ENCODE data around the gene PSME4. TPM values are rescaled to one million over a fixed set of nuclear protein-coding genes. Genes with fewer than 3 reads are reported as not detected.

Gene PSME4
- total and polyA plus RNA-seq, 2 of the 13 experiments (the other 11 are each of a cell fraction or from before 2014, with no cell fraction given): 52.1 to 77.8 TPM

DNA sequence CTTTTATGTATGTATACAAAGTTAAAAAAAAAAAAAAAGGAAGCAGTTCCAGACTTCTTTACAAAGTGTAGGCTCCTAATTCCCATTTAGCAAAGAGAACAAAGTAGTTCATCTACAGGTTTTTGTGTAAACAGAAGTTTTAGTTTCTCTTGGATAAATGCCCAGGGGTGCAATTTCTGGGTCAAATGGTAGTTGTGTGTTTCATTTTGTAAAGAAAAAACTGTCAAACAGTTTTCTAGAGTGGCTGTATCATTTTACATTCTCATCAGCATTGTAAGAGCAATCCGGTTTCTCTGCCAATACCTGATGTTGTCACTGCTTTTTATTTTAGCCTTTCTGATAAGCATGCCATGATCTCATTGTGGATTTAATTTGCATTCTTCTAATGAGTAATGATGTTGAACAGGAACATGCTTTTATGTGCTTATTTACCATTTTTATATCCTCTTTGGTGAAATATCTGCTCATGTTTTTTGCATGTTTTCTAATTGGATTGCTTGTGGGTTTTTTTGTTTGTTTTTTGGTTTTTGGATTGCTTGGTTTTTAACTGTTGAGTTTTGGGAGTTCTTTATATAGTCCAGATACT, 16.6 kb upstream of the PSME4 start:
- ATAC-seq (no peak), FAIRE-seq (no peak), DNase-seq (ENCODE audit: low spot score) (peak; percentile 51)
- H3K9me3 ChIP-seq (ENCODE audit: low read length): no peaks in the 10 kb centered on the region
- intact Hi-C loops (cut with micrococcal nuclease; ENCODE audit: unreplicated experiment): loop anchor here (2.0 to 5.0 kb wide), 2 partner anchors 17 to 35 kb away; partner anchors contain the start of gene PSME4
- H3K27ac ChIP-seq (ENCODE audit: extremely low read length, insufficient read depth, low read length): peak overlapping the region; percentile 1
- POLR2A ChIA-PET: no interaction called here
- H3K27me3 ChIP-seq (ENCODE audit: control insufficient read depth in 1 of 2, insufficient read depth in 2 of 2, low read length in 2 of 2): no peaks in the 10 kb centered on the region
- in situ Hi-C loops (cut with HindIII; ENCODE audit: extremely low pct_ligation_motif_present, low pct_unique_long_range_greater_than_20kb): no loop called here
- H2AFZ ChIP-seq (ENCODE audit: low read length): no peak overlapping the region
- CTCF ChIA-PET (ENCODE audit: low intra/inter-chr PET ratio, low total read pairs): no interaction called here
- 0 out of 2 replicates have a peak, but pooled peaks cover 5% of the 10 kb centered on the region for H4K20me1 ChIP-seq (ENCODE audit: insufficient read depth, low read length)
- BruUV-seq (replicated peaks): no TSS peak
- no peaks in the 10 kb centered on the region for H3K79me2 ChIP-seq (ENCODE audit: insufficient read depth, low read length)
- TF ChIP-seq NR2F6 (IDR thresholded peaks at IDR 0.05): 0 out of 2 replicates have a peak, but pooled peaks have one; percentile 16
- TF ChIP-seq NR2F6 (CRISPR knock-in tag; IDR thresholded peaks at IDR 0.05): no peak
- TF ChIP-seq EP300 (IDR thresholded peaks at IDR 0.05; ENCODE audit: low read depth in 2 of 2, low read length in 2 of 2): peak in 1 of 2 experiments; percentile 26; a peak in 1 of 4 replicates
- no peak for TF ChIP-seq EP300 (CRISPR knock-in tag; IDR thresholded peaks at IDR 0.05; ENCODE audit: borderline replicate concordance)
- 0 out of 2 replicates have a peak, but pooled peaks have one; percentile 40 for TF ChIP-seq PPARG (CRISPR knock-in tag; conservative IDR thresholded peaks at IDR 0.05)
- no peak for TF ChIP-seq EZH2 (conservative IDR thresholded peaks at IDR 0.05; ENCODE audit: low read depth, low read length)
- 0 out of 2 replicates have a peak, but pooled peaks have one; percentile 41 for TF ChIP-seq NFIC (IDR thresholded peaks at IDR 0.05; ENCODE audit: low read length)
- TF ChIP-seq NFE2 (CRISPR knock-in tag; IDR thresholded peaks at IDR 0.05): no peak
- H3K9ac ChIP-seq (ENCODE audit: insufficient read depth, low read depth, low read length): no peak overlapping the region
- no peak overlapping the region for H3K4me3 ChIP-seq (replicated peaks in 1 of 3; ENCODE audit: insufficient read depth in 1 of 3, low read depth in 2 of 3, low read length in 3 of 3)
- peaks cover 46% of the 10 kb centered on the region for H3K4me1 ChIP-seq (ENCODE audit: insufficient read depth, low read length)
- 58% methylated on average over 1 of the region's 1 CpG for WGBS (ENCODE audit: low lambda C conversion rate)
- H3K4me2 ChIP-seq (ENCODE audit: low read depth, low read length): no peak overlapping the region
- H3K36me3 ChIP-seq (replicated peaks in 1 of 2; ENCODE audit: control insufficient read depth in 1 of 2, insufficient read depth in 2 of 2, low read length in 2 of 2): no peaks in the 10 kb centered on the region

DNA sequence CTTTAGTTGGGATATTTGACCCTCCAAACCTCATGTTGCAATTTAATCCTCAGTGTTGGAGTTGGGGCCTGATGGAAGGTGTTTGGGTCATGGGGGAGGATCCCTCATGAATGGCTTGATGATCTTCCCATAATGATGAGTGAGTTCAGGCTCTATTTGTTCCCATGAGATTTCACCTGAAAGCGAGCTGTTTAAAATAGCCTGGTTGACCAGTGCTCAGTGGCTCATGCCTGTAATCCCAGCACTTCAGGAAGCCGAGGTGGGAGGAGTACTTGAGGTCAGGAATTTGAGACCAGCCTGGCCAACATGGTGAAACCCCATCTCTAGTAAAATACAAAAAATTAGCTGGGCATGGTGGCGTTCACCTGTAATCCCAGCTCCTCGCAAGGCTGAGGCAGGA, 14.9 kb upstream of the PSME4 start:
- in situ Hi-C loops (cut with HindIII; ENCODE audit: extremely low pct_ligation_motif_present, low pct_unique_long_range_greater_than_20kb): no loop called here
- ChIA-PET CTCF (ENCODE audit: low intra/inter-chr PET ratio, low total read pairs) (no interaction called here), POLR2A (interaction anchor here (1.3 to 1.5 kb wide), 2 partner anchors 14 to 17 kb away, joined by 3 to 6 read pairs; partner anchors contain the start of gene PSME4)

More for the DNA sequence above, 14.9 kb upstream of the PSME4 start:
- DNase-seq (ENCODE audit: low spot score) (peak; percentile 56), ATAC-seq (peak; percentile 67), FAIRE-seq (peak; percentile 4)
- Histone ChIP-seq H2AFZ (ENCODE audit: low read length) (no peak overlapping the region), H3K9ac (ENCODE audit: insufficient read depth, low read depth, low read length) (no peak overlapping the region), H3K27me3 (ENCODE audit: control insufficient read depth in 1 of 2, insufficient read depth in 2 of 2, low read length in 2 of 2) (no peaks in the 10 kb centered on the region), H3K4me2 (ENCODE audit: low read depth, low read length) (no peak overlapping the region), H3K79me2 (ENCODE audit: insufficient read depth, low read length) (no peaks in the 10 kb centered on the region), H4K20me1 (ENCODE audit: insufficient read depth, low read length) (0 out of 2 replicates have a peak, but pooled peaks cover 5% of the 10 kb centered on the region), H3K4me3 (replicated peaks in 1 of 3; ENCODE audit: insufficient read depth in 1 of 3, low read depth in 2 of 3, low read length in 3 of 3) (no peak overlapping the region), H3K36me3 (replicated peaks in 1 of 2; ENCODE audit: control insufficient read depth in 1 of 2, insufficient read depth in 2 of 2, low read length in 2 of 2) (peaks cover 0 to 4% of the 10 kb centered on the region in 2 experiments; a peak in 2 of 5 replicates), H3K27ac (ENCODE audit: extremely low read length, insufficient read depth, low read length) (no peak overlapping the region), H3K9me3 (ENCODE audit: low read length) (no peaks in the 10 kb centered on the region), H3K4me1 (ENCODE audit: insufficient read depth, low read length) (peaks cover 46% of the 10 kb centered on the region)
- no TSS peak for BruUV-seq (replicated peaks)
- intact Hi-C loops (cut with micrococcal nuclease; ENCODE audit: unreplicated experiment): loop anchor here (2.0 to 5.0 kb wide), 2 partner anchors 15 to 37 kb away; partner anchors contain the start of gene PSME4
- TF ChIP-seq SP5 (CRISPR knock-in tag; IDR thresholded peaks at IDR 0.05; ENCODE audit: borderline replicate concordance, low read depth): peak; percentile 41; the same call in 1 of the 2 replicates
- 0 out of 2 replicates have a peak, but pooled peaks have one; percentile 45 for TF ChIP-seq ZNF644 (CRISPR knock-in tag; IDR thresholded peaks at IDR 0.05; ENCODE audit: low read depth)
- TF ChIP-seq, protein P1, sequence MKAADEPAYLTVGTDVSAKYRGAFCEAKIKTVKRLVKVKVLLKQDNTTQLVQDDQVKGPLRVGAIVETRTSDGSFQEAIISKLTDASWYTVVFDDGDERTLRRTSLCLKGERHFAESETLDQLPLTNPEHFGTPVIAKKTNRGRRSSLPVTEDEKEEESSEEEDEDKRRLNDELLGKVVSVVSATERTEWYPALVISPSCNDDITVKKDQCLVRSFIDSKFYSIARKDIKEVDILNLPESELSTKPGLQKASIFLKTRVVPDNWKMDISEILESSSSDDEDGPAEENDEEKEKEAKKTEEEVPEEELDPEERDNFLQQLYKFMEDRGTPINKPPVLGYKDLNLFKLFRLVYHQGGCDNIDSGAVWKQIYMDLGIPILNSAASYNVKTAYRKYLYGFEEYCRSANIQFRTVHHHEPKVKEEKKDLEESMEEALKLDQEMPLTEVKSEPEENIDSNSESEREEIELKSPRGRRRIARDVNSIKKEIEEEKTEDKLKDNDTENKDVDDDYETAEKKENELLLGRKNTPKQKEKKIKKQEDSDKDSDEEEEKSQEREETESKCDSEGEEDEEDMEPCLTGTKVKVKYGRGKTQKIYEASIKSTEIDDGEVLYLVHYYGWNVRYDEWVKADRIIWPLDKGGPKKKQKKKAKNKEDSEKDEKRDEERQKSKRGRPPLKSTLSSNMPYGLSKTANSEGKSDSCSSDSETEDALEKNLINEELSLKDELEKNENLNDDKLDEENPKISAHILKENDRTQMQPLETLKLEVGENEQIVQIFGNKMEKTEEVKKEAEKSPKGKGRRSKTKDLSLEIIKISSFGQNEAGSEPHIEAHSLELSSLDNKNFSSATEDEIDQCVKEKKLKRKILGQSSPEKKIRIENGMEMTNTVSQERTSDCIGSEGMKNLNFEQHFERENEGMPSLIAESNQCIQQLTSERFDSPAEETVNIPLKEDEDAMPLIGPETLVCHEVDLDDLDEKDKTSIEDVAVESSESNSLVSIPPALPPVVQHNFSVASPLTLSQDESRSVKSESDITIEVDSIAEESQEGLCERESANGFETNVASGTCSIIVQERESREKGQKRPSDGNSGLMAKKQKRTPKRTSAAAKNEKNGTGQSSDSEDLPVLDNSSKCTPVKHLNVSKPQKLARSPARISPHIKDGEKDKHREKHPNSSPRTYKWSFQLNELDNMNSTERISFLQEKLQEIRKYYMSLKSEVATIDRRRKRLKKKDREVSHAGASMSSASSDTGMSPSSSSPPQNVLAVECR (CRISPR knock-in tag; IDR thresholded peaks at IDR 0.05; ENCODE audit: borderline replicate concordance): 0 out of 2 replicates have a peak, but pooled peaks have one; percentile 19
- 0 out of 2 replicates have a peak, but pooled peaks have one; percentile 2 for TF ChIP-seq CEBPB (IDR thresholded peaks at IDR 0.05; ENCODE audit: borderline replicate concordance, low read depth, low read length)
- no peak for TF ChIP-seq ZIK1 (CRISPR knock-in tag; IDR thresholded peaks at IDR 0.05; ENCODE audit: borderline replicate concordance, low read depth)
- peak; percentile 45 for TF ChIP-seq TEAD3 (CRISPR knock-in tag; optimal IDR thresholded peaks at IDR 0.05; ENCODE audit: borderline replicate concordance)
- no peak for TF ChIP-seq ZNF235 (CRISPR knock-in tag; IDR thresholded peaks at IDR 0.05; ENCODE audit: borderline replicate concordance)
- 0 out of 2 replicates have a peak, but pooled peaks have one; percentile 39 for TF ChIP-seq ZNF121 (CRISPR knock-in tag; IDR thresholded peaks at IDR 0.05)
- whole genome bisulfite sequencing (ENCODE audit: low lambda C conversion rate): 66% methylated on average over 4 of the region's 4 CpGs

Data from HepG2 (cell line).